Measurements from ENCODE around the gene EEA1.

The EEA1 gene

DNA sequence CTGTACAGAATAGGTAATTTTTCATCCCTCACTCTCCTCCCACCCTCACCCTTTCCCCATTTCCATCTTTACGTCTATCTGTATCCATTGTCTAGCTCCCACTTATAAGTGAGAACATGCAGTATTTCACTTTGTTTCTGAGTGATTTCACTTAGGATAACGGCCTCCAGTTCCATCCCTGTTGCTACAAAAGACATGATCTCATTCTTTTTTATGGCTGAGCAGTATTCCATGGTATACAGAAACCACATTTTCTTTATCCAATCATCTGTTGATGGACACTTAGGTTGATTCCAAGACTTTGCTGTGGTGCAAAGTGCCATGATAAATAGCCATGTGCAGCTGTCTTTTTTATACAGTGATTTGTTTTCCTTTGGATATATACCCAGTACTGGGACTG lies 16.4 kb downstream of the EEA1 start:
- H3K36me3 ChIP-seq (ENCODE audit: insufficient read depth, low read length): no peaks in the 10 kb centered on the region
- no peak overlapping the region for H3K4me3 ChIP-seq
- H3K27ac ChIP-seq: no peak overlapping the region
- no peak for DNase-seq (ENCODE audit: low read depth, low spot score)
- H3K9me3 ChIP-seq (ENCODE audit: low read depth, low read length): peaks cover 6% of the 10 kb centered on the region; the same call in 1 of the 2 replicates
- TF ChIP-seq FOXP2 (optimal IDR thresholded peaks at IDR 0.05; ENCODE audit: control extremely low read depth, extremely low read length, insufficient read depth): no peak
- no peak for TF ChIP-seq EZH2 (IDR thresholded peaks at IDR 0.05)
- no peak for TF ChIP-seq POLR2AphosphoS5 (IDR thresholded peaks at IDR 0.05; ENCODE audit: borderline replicate concordance, low read depth, low read length)
- no peak overlapping the region for H3K9ac ChIP-seq (ENCODE audit: insufficient read length)

DNA sequence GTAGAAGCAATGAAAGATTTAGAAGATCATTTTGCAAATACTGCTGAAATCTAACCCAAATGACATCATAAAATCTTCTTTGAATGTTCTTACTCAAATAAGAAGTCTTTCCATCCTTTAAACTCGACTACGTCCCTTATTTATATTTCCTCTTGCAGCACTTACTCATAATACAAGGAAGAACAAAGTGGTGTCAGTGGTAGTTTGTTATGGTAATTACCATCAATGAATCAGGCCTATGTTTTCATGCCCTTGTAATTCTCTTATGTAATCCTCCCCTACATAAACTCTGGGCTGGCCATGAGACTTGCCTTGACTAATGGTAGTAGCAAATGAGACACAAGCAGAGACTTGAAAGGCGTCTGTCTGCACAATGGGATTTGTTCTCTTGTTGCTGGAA lies 17.0 kb downstream of the EEA1 start:
- DNase-seq (ENCODE audit: low read depth, low spot score): no peak
- TF ChIP-seq POLR2AphosphoS5 (IDR thresholded peaks at IDR 0.05; ENCODE audit: borderline replicate concordance, low read depth, low read length) (no peak), FOXP2 (optimal IDR thresholded peaks at IDR 0.05; ENCODE audit: control extremely low read depth, extremely low read length, insufficient read depth) (no peak), EZH2 (IDR thresholded peaks at IDR 0.05) (no peak)
- H3K9ac ChIP-seq (ENCODE audit: insufficient read length): no peak overlapping the region
- H3K36me3 ChIP-seq (ENCODE audit: insufficient read depth, low read length): no peaks in the 10 kb centered on the region
- H3K27ac ChIP-seq: peak overlapping the region; percentile 40; the same call in 1 of the 2 replicates
- H3K9me3 ChIP-seq (ENCODE audit: low read depth, low read length): peaks cover 6% of the 10 kb centered on the region
- H3K4me3 ChIP-seq: no peak overlapping the region

DNA sequence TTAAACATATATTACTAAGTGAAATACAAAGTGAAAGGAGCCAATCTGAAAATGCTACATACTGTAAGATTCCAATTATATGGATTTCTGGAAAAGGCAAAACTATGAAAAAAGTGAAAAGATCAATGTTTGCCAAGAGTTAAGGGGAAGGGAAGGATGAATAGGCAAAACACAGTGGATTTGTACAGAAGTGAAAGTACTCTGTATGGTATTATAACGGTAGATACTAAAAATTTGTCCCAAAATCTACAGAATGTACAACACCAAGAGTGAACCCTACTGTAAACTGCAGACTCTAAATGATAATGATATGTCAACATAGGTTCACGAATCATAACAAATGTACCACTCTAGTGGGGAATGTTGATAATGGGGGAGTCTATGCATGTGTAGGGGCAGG lies 17.8 kb downstream of the EEA1 start:
- Histone ChIP-seq H3K27ac (peak overlapping the region; percentile 40; the same call in 1 of the 2 replicates), H3K9ac (ENCODE audit: insufficient read length) (no peak overlapping the region), H3K9me3 (ENCODE audit: low read depth, low read length) (peaks cover 6% of the 10 kb centered on the region), H3K4me3 (no peak overlapping the region), H3K36me3 (ENCODE audit: insufficient read depth, low read length) (no peaks in the 10 kb centered on the region)
- TF ChIP-seq POLR2AphosphoS5 (IDR thresholded peaks at IDR 0.05; ENCODE audit: borderline replicate concordance, low read depth, low read length) (no peak), EZH2 (IDR thresholded peaks at IDR 0.05) (no peak), FOXP2 (optimal IDR thresholded peaks at IDR 0.05; ENCODE audit: control extremely low read depth, extremely low read length, insufficient read depth) (no peak)
- DNase-seq (ENCODE audit: low read depth, low spot score): no peak

GRCh38 chr12:92908108-92908507 lies 21.0 kb downstream of the EEA1 start:
- Histone ChIP-seq H3K36me3 (ENCODE audit: insufficient read depth, low read length) (no peaks in the 10 kb centered on the region), H3K9me3 (ENCODE audit: low read depth, low read length) (peaks cover 6% of the 10 kb centered on the region), H3K4me3 (no peak overlapping the region), H3K27ac (no peak overlapping the region), H3K9ac (ENCODE audit: insufficient read length) (no peak overlapping the region)
- DNase-seq (ENCODE audit: low read depth, low spot score): no peak
- no peak for TF ChIP-seq FOXP2 (optimal IDR thresholded peaks at IDR 0.05; ENCODE audit: control extremely low read depth, extremely low read length, insufficient read depth)
- no peak for TF ChIP-seq POLR2AphosphoS5 (IDR thresholded peaks at IDR 0.05; ENCODE audit: borderline replicate concordance, low read depth, low read length)
- TF ChIP-seq EZH2 (IDR thresholded peaks at IDR 0.05): no peak

DNA sequence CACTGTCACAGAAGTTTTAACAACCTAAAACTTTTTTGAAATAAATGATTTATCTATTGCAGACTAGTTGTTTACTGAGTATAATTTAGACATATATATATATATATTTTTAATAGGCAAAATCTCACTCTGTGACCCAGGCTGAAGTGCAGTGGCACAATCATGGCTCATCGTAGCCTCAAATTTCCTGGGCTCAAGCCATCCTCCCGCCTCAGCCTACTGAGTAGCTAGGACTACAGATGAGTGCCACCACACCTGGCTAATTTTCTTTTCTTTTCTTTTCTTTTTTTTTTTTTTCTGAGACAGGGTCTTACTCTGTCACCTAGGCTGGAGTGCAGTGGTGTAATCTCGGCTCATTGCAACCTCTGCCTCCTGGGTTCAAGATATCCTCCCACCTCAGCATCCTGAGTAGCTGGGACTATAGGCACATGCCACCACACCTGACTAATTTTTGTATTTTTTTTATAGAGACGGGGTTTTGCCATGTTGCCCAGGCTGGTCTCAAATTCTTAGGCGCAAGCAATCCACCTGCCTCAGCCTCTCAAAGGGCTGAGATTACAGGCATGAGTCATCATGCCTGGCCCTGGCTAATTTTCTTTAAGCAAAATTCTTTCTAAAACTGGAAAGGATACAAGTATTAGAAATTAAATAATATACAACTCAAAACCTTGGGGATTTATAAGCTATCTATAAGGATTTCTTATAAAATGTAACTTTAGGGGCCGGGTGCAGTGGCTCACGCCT lies 23.1 kb downstream of the EEA1 start:
- Histone ChIP-seq H3K9me3 (ENCODE audit: low read depth, low read length) (peaks cover 6% of the 10 kb centered on the region), H3K9ac (ENCODE audit: insufficient read length) (no peak overlapping the region), H3K27ac (no peak overlapping the region), H3K36me3 (ENCODE audit: insufficient read depth, low read length) (no peaks in the 10 kb centered on the region; the same call in 1 of the 2 replicates), H3K4me3 (no peak overlapping the region)
- TF ChIP-seq EZH2 (IDR thresholded peaks at IDR 0.05) (no peak), POLR2AphosphoS5 (IDR thresholded peaks at IDR 0.05; ENCODE audit: borderline replicate concordance, low read depth, low read length) (no peak), FOXP2 (optimal IDR thresholded peaks at IDR 0.05; ENCODE audit: control extremely low read depth, extremely low read length, insufficient read depth) (no peak)
- DNase-seq (ENCODE audit: low read depth, low spot score): no peak

GRCh38 chr12:92905258-92905810 lies 23.8 kb downstream of the EEA1 start:
- Histone ChIP-seq H3K9me3 (ENCODE audit: low read depth, low read length) (peaks cover 6% of the 10 kb centered on the region), H3K9ac (ENCODE audit: insufficient read length) (no peak overlapping the region), H3K36me3 (ENCODE audit: insufficient read depth, low read length) (no peaks in the 10 kb centered on the region; the same call in 1 of the 2 replicates), H3K4me3 (no peak overlapping the region), H3K27ac (no peak overlapping the region)
- no peak for TF ChIP-seq EZH2 (IDR thresholded peaks at IDR 0.05)
- no peak for TF ChIP-seq POLR2AphosphoS5 (IDR thresholded peaks at IDR 0.05; ENCODE audit: borderline replicate concordance, low read depth, low read length)
- no peak for TF ChIP-seq FOXP2 (optimal IDR thresholded peaks at IDR 0.05; ENCODE audit: control extremely low read depth, extremely low read length, insufficient read depth)
- no peak for DNase-seq (ENCODE audit: low read depth, low spot score)

DNA sequence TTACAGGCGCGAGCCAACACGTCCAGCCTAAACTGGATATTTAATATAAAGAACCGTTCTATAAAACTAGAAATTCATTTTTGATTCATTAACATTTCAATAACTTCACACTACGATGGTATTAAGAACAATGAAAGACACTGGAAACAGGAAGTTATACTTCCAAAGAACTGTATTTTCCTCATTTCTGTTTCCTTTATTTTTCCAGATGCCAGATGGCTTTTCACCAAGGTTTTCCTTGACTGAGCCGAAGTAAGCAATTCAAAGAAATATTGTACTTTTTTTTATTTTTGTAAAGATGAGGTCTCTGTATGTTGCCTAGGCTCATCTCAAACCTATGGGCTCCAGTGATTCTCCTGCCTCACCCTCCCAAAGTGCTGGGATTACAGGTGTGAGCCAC lies 28.2 kb downstream of the EEA1 start:
- Histone ChIP-seq H3K36me3 (ENCODE audit: insufficient read depth, low read length) (no peaks in the 10 kb centered on the region; the same call in none of the 2 replicates), H3K9ac (ENCODE audit: insufficient read length) (no peak overlapping the region), H3K9me3 (ENCODE audit: low read depth, low read length) (no peaks in the 10 kb centered on the region), H3K27ac (0 out of 2 replicates have a peak overlapping the region, but pooled peaks have one; percentile 36), H3K4me3 (no peak overlapping the region)
- no peak for DNase-seq (ENCODE audit: low read depth, low spot score)
- no peak for TF ChIP-seq EZH2 (IDR thresholded peaks at IDR 0.05)
- TF ChIP-seq POLR2AphosphoS5 (IDR thresholded peaks at IDR 0.05; ENCODE audit: borderline replicate concordance, low read depth, low read length): no peak
- TF ChIP-seq FOXP2 (optimal IDR thresholded peaks at IDR 0.05; ENCODE audit: control extremely low read depth, extremely low read length, insufficient read depth): no peak

DNA sequence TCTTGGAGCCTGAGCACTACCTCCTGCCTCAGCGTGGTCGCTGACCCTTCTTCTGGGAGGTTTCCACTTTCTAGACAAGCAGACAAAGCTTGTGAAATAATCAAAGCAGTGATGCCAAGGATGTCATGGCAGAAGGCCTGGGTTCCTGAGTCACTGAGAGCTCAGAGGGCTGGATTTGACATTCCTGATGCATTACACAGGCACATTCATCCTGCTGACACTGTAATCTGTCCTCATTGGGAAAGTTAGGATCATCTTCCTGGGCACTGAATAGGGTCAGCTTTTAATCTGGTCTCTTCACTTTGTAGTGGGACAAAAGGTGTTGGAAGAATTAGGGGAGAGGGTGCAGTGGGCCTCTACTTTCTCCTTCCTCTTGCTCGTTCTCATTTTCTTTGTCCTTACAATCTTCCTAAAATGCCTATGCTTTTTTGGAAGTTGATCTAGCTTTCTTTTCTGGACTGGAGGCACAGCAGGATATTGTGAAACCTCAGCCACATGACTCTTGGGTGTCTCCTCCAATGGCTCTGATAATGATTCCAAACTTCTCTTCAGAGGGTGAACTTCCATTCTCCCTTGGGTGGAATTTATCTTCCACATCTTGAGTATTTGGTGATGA lies 29.6 kb downstream of the EEA1 start:
- peak overlapping the region; percentile 31 for H3K4me3 ChIP-seq
- H3K36me3 ChIP-seq (ENCODE audit: insufficient read depth, low read length): no peaks in the 10 kb centered on the region; the same call in none of the 2 replicates
- no peak overlapping the region for H3K9ac ChIP-seq (ENCODE audit: insufficient read length)
- TF ChIP-seq FOXP2 (optimal IDR thresholded peaks at IDR 0.05; ENCODE audit: control extremely low read depth, extremely low read length, insufficient read depth): no peak
- no peak for TF ChIP-seq POLR2AphosphoS5 (IDR thresholded peaks at IDR 0.05; ENCODE audit: borderline replicate concordance, low read depth, low read length)
- TF ChIP-seq EZH2 (IDR thresholded peaks at IDR 0.05): no peak
- no peaks in the 10 kb centered on the region for H3K9me3 ChIP-seq (ENCODE audit: low read depth, low read length)
- peak overlapping the region; percentile 80 for H3K27ac ChIP-seq
- peak; percentile 20 for DNase-seq (ENCODE audit: low read depth, low spot score)

Measured in SK-N-MC (cell line).